UCSD-AML1 (cell line): Measurements from ENCODE around the gene NXPH4.

Experiments used
- DNase-seq: peaks from one replicate; lab custom pipeline; 2025; ENCODE audit not compliant: unreplicated experiment; lab: John Stamatoyannopoulos, UW

The NXPH4 gene

GRCh38 chr12:57270966-57271470 lies 54.4 kb downstream of the NXPH4 start:
- DNase-seq: no peak

GRCh38 chr12:57272337-57273151 lies 56.0 kb downstream of the NXPH4 start:
- no peak for DNase-seq

- DNase-seq: no peak
Measured at GRCh38 chr12:57273516-57273915, 56.9 kb downstream of the NXPH4 start.
